Breast epithelium (tissue), 4 donors: ENCODE results near the gene MACROH2A2. TPM values are rescaled to one million over a fixed set of nuclear protein-coding genes. Genes with fewer than 3 reads are reported as not detected.

Experiments used
- DNase-seq, 2 donors: peaks; one replicate each; pipeline ENCODE4 v3.0.0-alpha.2; 2019; ENCODE audit warnings: low spot score in 2 of 2
- H3K27ac ChIP-seq, 2 donors: fragments of 200-600 bp; sonication (generic) in 1 of 2; one replicate each; pipeline ENCODE4 v1.5.1; 2016 to 2019; ENCODE audit warnings: mild to moderate bottlenecking in 1 of 2
- H3K27me3 ChIP-seq, 2 donors: fragments of 200-600 bp; sonication (generic) in 1 of 2; one replicate each; pipeline versions ENCODE4 v1.5.1 to v1.6.0; 2017 to 2019; ENCODE audit warnings: control low read depth in 1 of 2, mild to moderate bottlenecking in 1 of 2
- H3K36me3 ChIP-seq: fragments of 200-600 bp; one replicate; pipeline ENCODE4 v1.5.1; 2019
- H3K4me1 ChIP-seq, 2 donors: fragments of 200-600 bp; sonication (generic); one replicate each; pipeline ENCODE4 v1.5.1; 2016 to 2019; ENCODE audit warnings: control low read depth in 1 of 2
- H3K4me3 ChIP-seq, 3 donors: fragments of 200-600 bp; sonication (generic); 1 replicate in 2 of 3; 2 replicates in 1 of 3; pipeline ENCODE4 v1.5.1; 2016 to 2019; ENCODE audit warnings: mild to moderate bottlenecking in 3 of 3, moderate library complexity in 2 of 3
- H3K9me3 ChIP-seq, 2 donors: fragments of 200-600 bp; sonication (generic) in 1 of 2; one replicate each; pipeline ENCODE4 v1.5.1; 2016 to 2019; ENCODE audit warnings: control low read depth in 1 of 2
- CTCF ChIP-seq, 3 donors: fragments of 450-650 bp; IDR thresholded peaks; one replicate each; pipeline ENCODE4 v1.5.1; 2016 to 2017; ENCODE audit warnings: antibody characterized with exemption in 3 of 3, mild to moderate bottlenecking in 3 of 3, moderate library complexity in 3 of 3
- POLR2A ChIP-seq: fragments of 450-650 bp; IDR thresholded peaks from one replicate; pipeline ENCODE4 v1.6.1; 2016; ENCODE audit warnings: antibody characterized with exemption, mild to moderate bottlenecking, moderate library complexity
- POLR2AphosphoS5 ChIP-seq, 3 donors: sonication (generic); formaldehyde crosslinking; IDR thresholded peaks; one replicate each; pipeline ENCODE4 v1.6.1; 2017; ENCODE audit warnings: antibody characterized with exemption in 3 of 3
- intact Hi-C: fragments of 100-400 bp; cut with DNase I; formaldehyde crosslinking; loops from one replicate; pipeline ENCODE4 v1.15.1; 2023; ENCODE audit warnings: low total_unique reads
- total RNA-seq, 3 donors: library from RNA; depleted of rRNA; stranded (reverse); fragments of >200 nt; gene quantifications; one replicate each; pipeline ENCODE4 v1.1.0, GENCODE V29; 2016

Gene MACROH2A2
- total RNA-seq, 3 donors from 2014 or later: 4.8 to 19.5 (median 15.4) TPM

DNA sequence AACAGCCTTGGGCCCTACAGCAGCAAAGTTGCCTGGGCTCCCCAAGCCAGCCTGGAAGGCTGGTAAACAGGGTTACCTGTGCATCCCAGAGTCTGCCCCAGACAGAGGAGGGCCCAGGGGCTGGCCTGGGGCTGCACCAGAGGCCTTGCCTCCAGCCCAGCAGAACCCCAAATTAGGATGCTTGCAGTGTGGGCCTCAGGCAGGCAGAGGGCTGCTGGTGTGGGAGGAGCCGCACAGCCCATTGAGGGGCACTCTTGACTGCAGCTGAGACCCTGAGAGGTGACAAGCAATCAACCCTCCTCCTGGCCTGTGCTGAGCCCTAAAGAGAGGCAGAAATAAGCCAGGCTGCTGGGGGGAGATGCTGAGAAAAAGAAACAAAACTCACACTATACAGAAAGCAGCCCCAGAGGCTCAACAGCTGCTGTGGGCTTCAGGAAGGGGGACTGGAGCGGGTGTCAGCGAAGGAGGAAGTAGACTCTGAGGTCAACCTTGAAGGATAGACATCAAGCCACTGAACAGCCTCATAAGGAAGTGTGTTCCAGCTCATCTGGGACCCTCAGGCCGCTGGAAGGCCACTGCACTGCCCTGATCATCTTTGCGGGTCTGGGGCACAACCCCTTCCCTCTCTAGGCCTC is 73.4 kb downstream of the MACROH2A2 start:
- no peak overlapping the region for H3K4me3 ChIP-seq
- H3K27ac ChIP-seq: no peak overlapping the region
- H3K36me3 ChIP-seq: no peaks in the 10 kb centered on the region
- no peak for DNase-seq
- H3K27me3 ChIP-seq: no peaks in the 10 kb centered on the region
- intact Hi-C loops: no loop called here
- TF ChIP-seq POLR2AphosphoS5 (IDR thresholded peaks at IDR 0.05): no peak
- TF ChIP-seq POLR2A: no peak
- no peak for TF ChIP-seq CTCF (IDR thresholded peaks at IDR 0.05)
- H3K9me3 ChIP-seq: no peaks in the 10 kb centered on the region
- no peaks in the 10 kb centered on the region for H3K4me1 ChIP-seq

DNA sequence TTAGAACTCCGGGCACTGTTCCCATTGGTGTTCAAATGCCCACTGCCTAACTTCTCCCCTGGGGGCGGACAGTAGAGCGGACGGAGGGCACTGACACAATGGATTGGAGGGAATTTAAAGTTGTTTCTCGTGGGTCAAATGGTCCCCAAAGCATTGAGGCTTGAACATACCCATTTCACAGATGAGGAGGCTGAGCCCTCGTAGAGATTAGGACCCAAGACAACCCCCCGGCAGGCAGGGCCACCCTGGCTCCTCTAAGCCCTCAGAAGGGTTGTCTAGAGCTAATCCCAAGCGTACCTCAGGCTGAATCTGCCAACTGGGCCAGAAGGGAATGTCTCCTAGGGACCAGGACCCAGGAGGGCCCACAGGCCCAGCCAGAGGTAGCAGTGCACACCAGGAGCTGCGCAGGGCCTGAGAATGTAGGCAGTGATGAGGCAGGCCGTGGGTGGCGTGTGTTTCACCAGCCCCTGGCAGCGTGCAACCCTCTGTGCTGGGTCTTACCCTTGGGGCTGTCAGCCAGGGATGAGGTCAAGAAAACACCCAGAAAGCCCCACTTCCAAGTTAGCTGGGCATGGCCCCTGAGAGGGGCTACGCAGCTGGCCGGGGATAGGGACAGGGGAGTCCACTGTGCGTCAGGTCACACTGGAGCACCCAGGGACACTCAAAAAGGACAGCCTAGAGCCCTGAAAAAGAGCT is 74.2 kb downstream of the MACROH2A2 start:
- Histone ChIP-seq H3K27ac (no peak overlapping the region), H3K4me1 (no peaks in the 10 kb centered on the region), H3K4me3 (no peak overlapping the region), H3K27me3 (no peaks in the 10 kb centered on the region), H3K36me3 (no peaks in the 10 kb centered on the region), H3K9me3 (no peaks in the 10 kb centered on the region)
- no peak for DNase-seq
- TF ChIP-seq POLR2A (no peak), CTCF (IDR thresholded peaks at IDR 0.05) (no peak), POLR2AphosphoS5 (IDR thresholded peaks at IDR 0.05) (no peak)
- intact Hi-C loops: no loop called here

- intact Hi-C loops: no loop called here
- Histone ChIP-seq H3K27me3 (no peaks in the 10 kb centered on the region), H3K4me3 (peak overlapping the region; percentile 61 to 88 (median 87)), H3K4me1 (no peaks in the 10 kb centered on the region), H3K27ac (peak overlapping the region; percentile 82 to 88), H3K36me3 (no peaks in the 10 kb centered on the region), H3K9me3 (no peaks in the 10 kb centered on the region)
- TF ChIP-seq POLR2AphosphoS5 (IDR thresholded peaks at IDR 0.05) (peak; percentile 35 to 83 (median 54)), CTCF (IDR thresholded peaks at IDR 0.05) (no peak)
- peak in 1 of 2 donors; percentile 48 for DNase-seq
These were observed 78.4 kb downstream of the MACROH2A2 start for GRCh38 chr10:70130878-70131559.

GRCh38 chr10:70131560-70131937 is 78.9 kb downstream of the MACROH2A2 start:
- no peak for TF ChIP-seq POLR2A
- TF ChIP-seq POLR2AphosphoS5 (IDR thresholded peaks at IDR 0.05): no peak
- no peak for TF ChIP-seq CTCF (IDR thresholded peaks at IDR 0.05)
- H3K9me3 ChIP-seq: no peaks in the 10 kb centered on the region
- no peaks in the 10 kb centered on the region for H3K4me1 ChIP-seq
- no peaks in the 10 kb centered on the region for H3K27me3 ChIP-seq
- intact Hi-C loops: no loop called here
- DNase-seq: no peak
- peak overlapping the region; percentile 82 to 88 for H3K27ac ChIP-seq
- no peaks in the 10 kb centered on the region for H3K36me3 ChIP-seq
- peak overlapping the region; percentile 61 to 88 (median 87) for H3K4me3 ChIP-seq
